ENCODE data around the gene SCTR.

The SCTR gene

DNA sequence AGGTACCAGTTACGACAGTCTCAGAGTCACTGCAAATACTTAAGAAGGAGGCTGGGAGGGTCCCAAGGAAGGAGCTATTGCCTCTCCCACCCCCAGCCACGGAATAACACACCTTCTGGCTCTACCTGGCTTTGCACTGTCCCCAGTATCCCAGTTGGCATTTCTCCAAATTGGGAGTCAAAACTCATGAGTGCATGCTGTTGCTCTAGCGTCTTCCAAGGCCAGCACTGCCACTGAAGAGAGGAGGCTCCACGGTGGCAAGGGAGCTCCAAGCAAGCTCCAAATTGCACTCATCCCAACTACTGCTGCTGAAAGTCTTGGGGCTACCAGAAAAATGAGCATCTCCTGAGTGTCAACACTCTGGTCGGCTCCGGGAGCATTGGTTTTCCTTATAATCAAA lies 1.6 kb downstream of the SCTR start:
- no peak for DNase-seq

DNA sequence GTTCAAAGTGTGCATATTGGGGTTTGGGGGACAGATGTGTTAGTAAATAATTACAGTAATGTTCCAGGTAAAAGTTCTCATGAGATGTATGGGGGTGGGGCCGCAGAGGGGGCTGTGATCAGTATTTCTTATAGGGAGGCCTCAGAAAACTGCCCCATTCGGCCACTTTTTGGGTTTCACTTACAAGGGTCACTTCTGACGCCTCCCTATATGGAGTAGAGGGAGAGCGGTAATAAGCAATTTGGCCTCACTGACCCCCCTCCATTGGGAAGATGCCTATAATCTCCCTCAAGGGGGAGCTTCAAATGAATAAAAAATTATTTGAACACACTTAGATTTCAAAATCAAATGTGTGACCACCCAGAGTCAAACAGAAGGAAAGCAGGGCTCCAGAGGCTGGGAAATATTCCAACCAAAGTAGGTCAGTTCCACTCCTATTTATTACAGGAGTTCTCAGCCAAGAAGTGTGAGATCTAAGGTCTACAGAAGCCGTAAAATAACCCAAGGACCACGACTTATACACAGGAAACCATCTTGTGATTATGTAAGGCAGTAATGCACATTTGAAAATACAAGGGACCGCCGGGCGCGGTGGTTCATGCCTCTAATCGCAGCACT lies 2.7 kb downstream of the SCTR start:
- no peak for DNase-seq

DNA sequence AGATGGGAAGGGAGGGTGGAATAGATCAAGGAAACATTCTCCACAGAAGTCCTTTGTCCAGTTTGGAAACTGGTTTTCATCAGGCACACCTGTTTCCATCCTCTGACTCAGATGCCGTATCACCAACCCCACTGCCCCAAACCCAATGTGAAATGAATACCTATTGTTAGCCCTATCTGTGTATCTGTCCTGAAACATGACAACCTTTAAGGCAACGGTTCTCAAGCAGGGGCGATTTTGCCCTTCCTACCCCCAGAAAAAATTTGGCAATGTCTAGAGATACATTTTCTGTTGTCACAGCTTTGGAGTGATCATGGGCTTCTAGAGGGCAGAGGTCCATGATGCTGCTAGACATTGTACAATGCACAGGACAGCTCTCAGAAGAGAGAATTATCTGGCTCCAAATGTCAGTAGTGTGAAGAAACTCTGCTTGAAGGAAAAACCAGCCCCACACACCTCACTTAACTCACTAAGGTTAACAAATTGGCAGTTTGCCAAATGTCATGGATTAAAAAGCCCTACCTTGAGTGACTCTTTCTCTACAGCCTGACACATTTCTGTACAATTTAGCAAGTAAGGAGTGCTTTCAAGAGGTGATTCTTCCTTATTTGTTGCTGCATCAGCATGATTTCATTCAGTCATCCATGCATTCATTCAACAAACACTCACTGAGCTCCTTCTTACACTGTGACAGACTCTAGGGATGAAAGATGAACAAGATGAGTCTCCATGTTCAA lies 3.4 kb downstream of the SCTR start:
- DNase-seq = no peak

DNA sequence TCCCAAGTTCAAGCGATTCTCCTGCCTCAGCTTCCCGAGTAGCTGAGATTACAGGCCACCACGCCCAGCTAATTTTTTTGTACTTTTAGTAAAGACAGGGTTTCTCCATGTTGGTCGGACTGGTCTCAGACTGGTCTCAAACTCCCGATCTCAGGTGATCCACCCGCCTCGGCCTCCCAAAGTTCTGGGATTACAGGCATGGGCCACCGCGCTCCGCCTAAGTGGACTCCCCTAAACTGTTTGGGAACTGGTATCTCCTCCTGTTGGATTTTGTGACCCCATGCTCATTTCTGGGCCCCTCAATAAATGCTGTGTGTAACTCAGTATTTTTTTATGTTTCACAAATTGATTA lies 5.2 kb downstream of the SCTR start:
- DNase-seq = no peak

DNA sequence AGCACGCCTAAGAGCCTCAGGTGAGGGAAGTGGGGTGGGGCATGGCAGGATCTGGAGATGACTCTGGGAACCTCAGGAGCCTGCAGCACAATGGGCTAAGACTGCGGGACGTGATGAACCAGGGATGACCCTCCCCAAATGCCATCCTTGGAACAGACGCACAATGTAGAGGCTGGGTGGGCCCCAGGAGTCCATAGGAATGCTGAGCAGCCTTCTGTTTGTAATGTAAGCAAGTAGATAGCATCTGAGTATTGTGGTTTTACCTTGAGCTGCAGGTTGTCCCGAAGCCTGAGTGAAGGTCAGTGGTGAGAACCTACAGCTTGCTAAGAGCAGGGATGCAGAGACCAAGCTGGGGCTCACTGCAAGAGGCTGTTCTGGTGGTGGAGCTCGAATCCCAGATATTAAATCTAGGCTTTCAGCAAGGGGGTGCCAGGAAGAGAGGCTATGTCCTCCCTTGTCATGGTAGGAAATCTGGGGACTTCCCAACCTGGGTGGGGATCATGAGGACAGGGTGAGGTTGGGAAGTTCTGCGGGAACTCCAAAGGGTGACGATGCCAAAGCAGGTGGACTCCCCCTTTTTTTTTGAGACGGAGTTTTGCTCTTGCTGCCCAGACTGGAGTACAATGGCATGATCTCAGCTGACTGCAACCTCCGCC lies 5.8 kb downstream of the SCTR start:
- no peak for DNase-seq

DNA sequence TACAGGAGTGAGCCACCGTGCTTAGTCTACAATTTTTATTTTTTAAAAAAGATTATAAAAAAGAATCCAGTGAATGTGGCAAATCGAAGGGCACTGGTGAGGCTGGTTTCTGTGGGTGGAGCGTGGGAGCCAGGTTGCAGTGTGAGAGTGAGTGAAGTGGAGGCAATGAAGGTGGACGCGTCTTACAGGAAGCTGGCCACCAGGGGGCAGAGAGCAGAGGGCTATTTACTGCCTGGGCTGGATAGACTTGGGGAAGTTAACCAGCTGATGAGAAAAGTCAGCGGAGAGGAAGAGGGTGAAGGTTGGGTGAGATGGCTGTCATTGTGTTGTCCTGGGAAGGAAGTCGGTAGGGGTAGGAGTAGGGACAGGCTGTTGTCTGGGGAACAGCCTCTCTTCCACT lies 6.8 kb downstream of the SCTR start:
- DNase-seq = peak; percentile 85

DNA sequence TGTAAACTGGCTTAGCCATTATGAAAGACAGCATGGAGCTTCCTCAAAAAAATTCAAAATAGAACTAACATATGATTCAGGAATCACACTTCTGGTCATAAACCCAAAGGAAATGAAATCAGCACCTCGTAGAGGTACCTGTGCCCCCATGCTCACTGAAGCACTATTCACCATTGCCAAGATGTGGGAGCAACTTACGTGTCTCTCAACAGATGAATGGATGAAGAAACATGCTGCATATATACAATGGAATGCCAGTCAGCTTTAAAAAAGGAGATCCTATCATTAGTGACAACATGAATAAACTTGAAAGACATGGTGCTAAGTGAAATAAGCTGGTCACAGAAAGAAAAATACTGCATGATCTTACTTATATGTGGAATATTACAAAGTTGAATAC lies 8.2 kb downstream of the SCTR start:
- DNase-seq = no peak

DNA sequence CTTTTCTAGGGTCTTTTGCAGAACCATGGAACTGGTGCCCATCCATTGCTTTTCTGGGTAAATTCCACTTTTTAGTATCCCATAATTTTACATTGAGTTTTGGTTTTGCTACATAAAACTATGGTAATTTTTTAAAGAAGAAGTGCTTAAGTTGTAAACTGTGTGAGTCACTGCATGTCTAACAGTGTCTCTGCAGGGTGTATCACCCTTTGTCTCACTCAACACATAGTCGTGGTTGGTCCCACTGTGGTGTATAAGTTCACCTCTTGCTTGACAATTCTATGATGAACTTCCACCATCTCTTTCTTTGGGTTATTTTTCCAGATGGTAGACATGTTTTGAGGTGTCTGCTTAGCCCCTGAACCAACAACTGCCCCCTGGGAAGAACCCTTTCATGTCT lies 10.5 kb downstream of the SCTR start:
- DNase-seq = no peak

DNA sequence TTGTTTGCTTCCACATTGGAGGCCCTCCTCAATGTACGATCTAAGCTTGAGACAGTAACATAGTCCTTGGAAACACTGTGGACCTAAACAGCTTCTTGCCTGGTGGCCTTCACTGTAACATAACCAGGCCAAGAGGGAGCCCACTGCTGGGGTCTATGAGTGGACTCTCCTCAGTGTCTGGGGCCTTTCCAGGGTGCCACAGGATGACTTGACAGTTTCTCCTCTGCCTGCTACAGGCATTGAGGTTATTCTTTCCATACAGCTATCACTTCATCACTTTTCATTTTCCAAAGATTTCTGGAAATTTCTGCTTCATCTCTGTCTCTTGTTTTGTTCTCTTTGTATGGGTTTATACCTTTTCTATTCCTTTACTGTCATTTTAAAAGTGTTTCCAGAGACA lies 11.3 kb downstream of the SCTR start:
- no peak for DNase-seq

DNA sequence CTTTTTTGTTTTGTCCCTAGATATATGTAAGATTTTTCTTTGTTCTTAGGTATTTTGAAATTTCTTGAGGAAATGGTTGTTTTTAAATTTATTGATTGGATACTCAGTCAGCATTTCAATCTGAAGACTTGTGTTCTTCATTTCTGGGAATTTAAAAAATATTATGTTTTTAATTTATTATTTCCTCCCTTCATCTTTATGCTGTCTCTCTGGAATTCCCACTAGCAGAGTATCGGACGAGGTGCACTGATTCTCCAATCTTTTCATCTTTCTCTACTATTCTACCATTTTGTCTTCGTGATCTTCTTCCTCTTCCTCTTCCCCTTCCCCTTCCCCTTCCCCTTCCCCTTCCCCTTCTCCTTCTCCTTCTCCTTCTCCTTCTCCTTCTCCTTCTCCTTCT lies 12.3 kb downstream of the SCTR start:
- no peak for DNase-seq

DNA sequence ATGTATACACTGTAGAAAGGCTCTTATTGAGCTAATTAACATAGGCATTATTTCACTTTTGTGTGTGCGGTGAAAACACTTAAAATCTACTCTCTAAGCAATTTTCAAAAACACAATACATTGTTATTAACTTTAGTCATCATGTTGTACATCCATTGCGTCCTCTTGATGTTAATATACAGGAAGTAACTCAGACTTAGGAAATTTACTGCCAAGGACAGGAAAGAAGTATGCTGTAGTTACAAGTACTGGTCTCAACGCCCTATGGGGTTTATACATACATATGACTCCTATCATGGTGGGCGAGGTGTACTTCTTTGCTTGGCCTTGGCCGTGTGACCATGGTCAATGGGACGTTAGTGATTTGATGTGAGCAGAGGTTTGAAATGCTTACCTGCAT lies 15.5 kb downstream of the SCTR start:
- no peak for DNase-seq

DNA sequence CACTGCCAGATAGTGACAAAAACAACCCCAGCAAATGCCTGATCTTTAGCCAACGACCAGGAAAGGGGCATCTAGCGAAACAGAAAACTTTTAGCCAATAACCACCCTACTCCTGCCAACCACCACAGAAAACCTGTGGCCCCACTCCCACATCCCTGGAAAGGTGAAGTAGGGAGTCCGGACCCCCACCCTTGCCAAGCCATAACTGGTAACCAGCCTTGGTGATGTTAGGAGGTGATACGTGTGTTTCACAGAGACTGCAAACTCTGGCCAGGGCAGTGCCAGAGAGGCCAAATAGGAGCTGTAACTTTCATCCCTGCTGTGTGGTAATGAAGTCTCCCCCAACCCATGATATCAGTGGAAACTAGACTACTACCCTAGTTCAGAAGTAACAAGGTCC lies 27.6 kb downstream of the SCTR start:
- DNase-seq = no peak

DNA sequence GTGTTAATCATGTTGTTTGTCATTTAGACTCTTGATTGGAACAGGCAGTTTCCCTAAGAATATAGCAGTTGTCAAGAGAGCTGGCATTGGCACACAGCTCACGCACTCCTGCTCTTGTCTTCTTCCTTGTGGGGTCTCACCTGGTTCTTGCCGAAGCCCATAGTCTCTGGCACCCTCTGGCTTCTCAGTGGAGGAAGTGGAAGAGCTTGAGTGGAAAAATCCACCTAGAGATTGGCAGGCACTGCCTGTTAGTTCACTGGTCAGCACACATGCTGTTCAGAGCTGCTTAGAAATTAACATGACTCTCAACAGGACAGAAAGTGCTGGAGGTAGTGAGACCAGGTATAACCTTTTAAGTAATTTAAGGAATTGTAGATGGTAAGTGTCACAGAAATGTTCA lies 28.3 kb downstream of the SCTR start:
- DNase-seq = no peak

DNA sequence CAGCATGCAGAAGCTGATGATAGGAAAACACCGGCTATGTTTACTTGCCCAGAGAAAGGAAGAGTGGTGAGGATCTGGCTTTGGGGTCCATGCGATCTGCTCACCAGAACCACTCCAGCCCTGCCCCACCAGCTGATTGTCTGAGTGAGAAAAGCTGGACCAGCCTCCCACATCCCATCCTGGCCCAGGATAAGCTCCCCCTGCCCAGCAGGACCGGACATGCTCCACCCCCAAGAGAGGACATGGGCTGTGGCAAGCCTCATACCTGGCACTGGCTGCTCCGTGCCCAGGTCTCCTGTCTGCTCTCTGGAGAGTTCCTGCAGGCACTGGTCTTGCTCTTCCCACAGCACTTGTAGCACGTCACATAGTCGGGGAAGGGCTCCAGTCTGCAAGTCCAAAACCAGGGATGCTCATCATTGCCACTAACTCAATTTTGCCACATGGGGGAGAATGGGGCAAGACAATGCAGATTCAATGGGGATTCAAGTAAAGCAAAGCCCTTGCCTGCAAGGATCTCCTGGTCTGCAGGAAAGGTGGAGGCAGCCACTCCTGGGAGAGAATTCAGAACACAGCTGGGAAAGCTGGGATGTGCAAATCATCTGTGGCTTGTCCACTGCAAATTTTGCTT lies 30.0 kb downstream of the SCTR start:
- no peak for DNase-seq

DNA sequence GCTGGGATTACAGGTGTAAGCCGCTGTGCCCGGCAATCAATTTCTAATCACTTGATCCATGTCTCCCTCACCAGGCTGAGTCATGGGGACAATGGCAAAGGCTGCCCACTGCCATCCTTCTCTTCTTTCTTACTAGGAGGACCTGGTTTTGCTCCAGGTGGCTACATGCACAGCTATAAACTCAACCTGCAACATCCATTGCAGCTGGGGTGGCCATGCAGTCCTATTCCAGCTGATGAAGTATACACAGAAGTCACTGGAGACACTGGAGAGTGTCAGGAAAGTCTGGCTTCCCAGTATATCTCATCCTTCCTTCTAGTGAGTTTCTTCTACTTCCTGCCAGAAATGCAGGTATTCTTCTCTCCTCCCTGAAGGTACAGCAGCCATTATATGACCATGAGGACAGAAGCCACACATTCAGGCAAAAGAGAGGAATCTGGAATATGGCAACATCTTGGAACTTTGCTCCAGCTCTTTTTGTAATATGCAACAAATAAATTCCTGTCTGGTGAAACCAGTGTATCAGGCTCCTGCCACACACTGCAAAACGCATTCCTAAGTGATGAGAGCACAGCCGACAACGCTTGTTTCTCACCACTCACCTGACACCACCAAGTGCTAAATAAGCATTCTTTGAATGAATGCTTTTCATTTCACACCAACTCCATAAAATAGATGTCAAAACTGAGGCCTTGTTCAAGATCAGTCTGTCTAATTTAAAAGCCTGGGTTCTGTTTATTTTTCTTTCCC lies 32.3 kb downstream of the SCTR start:
- DNase-seq = no peak

DNA sequence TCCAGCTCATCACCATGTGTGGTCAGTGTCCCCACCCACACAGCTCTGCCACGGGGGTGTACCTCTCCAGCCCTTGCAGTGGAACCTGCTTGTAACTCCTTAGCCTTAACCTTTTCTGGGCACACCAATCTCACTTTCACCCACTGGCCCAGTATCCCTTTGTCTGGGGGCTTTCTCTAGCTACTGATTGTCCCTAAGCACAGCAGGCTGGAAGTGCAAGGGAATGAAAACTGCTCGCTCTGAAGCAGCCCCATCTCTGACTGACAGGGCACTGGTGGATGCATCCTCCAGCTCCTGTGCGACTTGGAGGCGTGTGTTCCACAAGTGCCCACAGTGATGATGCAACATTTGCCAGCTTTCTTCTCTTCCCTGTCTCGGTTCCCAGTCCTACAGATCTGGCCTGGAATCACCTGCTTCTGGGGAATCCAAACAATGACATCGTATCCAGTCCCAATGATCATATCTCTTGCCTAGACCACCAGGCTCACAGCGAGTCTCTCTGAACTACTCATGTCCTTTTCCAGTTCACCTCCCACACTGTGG lies 33.6 kb downstream of the SCTR start:
- no peak for DNase-seq

DNA sequence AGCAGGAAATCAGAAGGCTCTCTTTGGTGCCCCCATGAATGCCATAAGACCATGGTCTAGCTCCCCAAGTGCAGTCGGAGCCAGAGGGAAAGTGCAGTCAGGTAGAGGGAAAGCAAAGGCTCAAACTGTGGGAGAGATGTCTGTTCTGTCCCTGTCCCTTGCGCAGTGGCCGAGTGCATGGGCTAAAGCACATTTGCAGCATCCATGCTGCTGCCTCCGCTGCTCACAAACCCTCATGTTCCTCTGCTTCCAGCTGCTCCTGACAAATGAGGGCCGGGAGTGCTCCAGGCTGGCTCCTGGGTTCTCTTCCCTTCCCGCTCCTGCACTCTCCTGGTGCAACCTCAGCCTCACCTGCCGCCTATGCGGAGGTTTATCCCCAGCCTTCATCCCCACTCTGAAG lies 34.2 kb downstream of the SCTR start:
- DNase-seq = no peak

DNA sequence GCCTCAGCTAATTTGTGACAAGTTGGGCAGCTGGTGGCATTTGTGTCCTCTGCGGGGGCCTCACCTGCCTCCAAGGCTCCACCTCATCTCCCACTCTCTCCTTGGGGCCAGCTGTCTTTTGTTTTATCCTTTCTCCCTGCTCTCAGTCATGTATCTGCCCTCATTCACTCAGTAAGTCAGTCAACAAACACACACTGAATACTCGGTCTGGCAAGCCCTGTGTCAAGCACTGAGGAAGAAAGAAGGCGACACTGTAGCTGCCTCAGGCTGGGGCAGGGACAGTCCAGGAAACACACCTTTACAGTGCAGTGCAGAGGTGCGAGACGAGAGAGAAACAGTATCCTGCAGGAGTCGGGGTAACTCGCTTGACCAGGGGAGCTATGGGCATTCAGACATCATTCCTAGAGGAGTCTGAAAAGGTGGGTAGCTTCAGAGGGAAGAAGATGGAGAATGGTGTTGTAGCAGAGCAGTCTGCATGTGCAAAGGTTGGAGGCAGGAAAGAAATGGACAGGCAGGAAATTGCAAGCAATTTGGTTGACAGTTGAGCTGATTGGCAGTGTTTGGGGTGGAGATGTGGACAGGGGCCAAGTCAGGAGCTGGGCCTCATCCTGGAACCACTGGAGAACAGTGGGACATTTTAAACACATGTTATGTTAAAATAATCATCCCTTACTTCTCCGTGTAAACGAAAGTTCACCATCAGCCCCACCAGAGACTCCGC lies 34.9 kb downstream of the SCTR start:
- DNase-seq = no peak

DNA sequence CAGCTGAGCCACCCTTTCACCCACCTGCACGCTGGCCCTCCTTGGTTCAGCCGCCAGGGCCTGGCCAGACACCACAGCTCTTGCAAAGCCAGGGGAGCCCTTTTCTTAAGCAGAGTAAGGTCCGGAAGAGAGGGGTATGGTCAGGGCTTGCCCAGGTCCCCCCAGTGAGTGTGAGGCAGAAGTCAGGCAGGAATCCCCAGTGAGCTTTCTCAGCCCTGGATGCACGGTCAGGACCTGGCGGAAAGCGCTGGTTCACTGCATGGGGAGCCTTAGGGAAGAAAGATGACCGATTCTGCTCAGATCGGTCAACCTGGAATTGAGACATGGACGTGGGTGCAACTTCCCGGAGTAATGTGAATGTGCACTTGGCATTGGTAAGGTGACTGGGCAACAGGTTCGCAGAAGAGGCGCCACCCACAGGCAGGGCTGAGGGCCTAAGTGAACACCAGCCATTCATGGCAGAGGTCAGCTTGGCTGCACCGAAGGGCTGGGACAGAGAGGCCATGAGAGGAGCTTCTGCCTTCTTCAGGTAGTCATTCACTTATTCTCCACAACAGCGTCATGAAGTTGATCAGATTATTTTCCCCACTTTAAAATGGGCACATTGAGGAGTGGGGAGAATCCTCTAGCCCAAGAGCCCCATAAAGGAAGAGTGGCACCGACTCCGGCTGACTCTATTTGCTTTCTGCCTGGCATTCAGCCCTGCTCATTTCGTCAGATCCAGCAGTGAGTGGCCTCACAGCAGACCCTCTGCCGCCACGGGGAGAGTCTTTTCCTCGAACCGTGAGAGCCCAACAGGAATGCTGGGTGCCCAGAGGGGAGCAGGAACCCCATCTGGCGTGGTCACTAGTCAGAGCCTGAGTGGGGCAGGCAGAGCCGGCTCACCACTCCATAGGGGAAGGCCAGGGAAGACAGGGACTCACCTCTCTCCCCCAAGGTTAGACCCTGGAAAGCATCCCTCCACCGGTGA lies 35.8 kb downstream of the SCTR start:
- DNase-seq = no peak

DNA sequence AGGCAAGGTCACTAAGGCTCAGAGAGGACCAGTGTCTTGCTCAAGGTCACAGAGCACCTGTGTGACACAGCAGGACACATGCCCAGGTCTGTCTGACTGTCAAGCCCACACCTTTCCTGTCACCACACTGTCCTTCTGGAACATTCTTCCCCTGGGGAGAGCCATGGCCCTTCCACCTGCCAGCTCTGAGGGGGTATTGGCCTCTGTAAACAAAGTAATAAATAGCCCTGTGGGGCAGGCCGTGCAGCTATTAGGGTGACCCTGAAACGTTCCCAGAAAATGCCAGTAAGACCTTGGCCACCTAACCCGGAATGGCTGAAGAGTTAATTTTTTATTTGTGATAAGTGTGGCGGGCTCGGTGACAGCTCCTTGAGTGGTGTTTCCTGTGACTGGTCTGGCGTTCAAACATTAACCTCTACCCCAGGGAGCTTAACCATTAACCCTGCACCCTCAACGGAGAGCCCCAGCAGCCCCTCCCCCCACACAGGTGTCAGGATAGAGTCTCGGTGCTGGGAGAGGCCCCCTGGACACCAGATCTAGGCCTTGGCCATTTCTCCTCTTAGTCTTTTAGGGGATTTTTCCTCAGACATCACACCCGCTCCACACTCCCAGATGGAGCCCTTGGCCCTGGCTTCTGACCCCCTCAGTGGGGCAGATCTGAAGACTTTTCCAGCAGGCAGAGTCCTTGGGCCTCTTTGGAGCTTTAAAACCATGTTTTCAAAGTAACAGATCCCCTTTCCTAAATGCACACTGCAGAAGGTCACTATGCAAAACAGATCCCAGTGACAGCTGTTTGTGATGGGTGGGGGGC lies 36.6 kb downstream of the SCTR start:
- no peak for DNase-seq
